Lower lobe of right lung (tissue), 2 donors: ENCODE results near the gene WDR93. TPM values are rescaled to one million over a fixed set of nuclear protein-coding genes. Genes with fewer than 3 reads are reported as not detected.
"Not testable (repeated sequence)": the region's sequence is repeated elsewhere in the genome, so short reads cannot be mapped to it uniquely, and the experiment has no call there.

ENCODE experiments used
- ATAC-seq, 2 donors: fragments of 200-7000 bp; cut with Tn5 transposase; one replicate each; pipeline ENCODE4 v1.9.1; 2020 to 2022; ENCODE audit warnings: mild to moderate bottlenecking in 2 of 2, moderate library complexity in 2 of 2
- DNase-seq: peaks from one replicate; pipeline ENCODE4 v3.0.0-alpha.2; 2020
- H3K27ac ChIP-seq: fragments of 200-600 bp; one replicate; pipeline ENCODE4 v1.8.0; 2022
- H3K27me3 ChIP-seq: fragments of 200-600 bp; one replicate; pipeline ENCODE4 v1.8.0; 2022; ENCODE audit warnings: low read depth
- H3K36me3 ChIP-seq: fragments of 200-600 bp; one replicate; pipeline ENCODE4 v1.8.0; 2022; ENCODE audit warnings: mild to moderate bottlenecking
- H3K4me1 ChIP-seq: fragments of 200-600 bp; one replicate; pipeline ENCODE4 v1.8.0; 2022
- H3K4me3 ChIP-seq: fragments of 200-600 bp; one replicate; pipeline ENCODE4 v1.8.0; 2022; ENCODE audit warnings: mild to moderate bottlenecking
- H3K9me3 ChIP-seq: fragments of 200-600 bp; one replicate; pipeline ENCODE4 v1.8.0; 2022
- CTCF ChIP-seq: fragments of 200-600 bp; IDR thresholded peaks from one replicate; pipeline ENCODE4 v1.8.0; 2022; ENCODE audit warnings: antibody characterized with exemption, mild to moderate bottlenecking
- intact Hi-C: fragments of 100-400 bp; cut with DNase I; formaldehyde crosslinking; loops from one replicate; pipeline ENCODE4 v1.11.0; 2022
- total RNA-seq: library from RNA; stranded (reverse); fragmentation: NEBNext Ultra II Directional; extraction: Animal tissue kit (Norgen Biotek cat#: 25700); gene quantifications from one replicate; pipeline ENCODE4 v1.2.1, GENCODE V29; 2021
- donor health status: DM: no; HTN: yes; CAD: no; lungs with severe emphysema.

WDR93 gene
- total RNA-seq, 1 donor from 2014 or later, result 1.2 TPM

GRCh38 chr15:89780601-89781000 lies 90.0 kb downstream of the WDR93 start:
- H3K27ac ChIP-seq, result no peak overlapping the region
- H3K4me1 ChIP-seq, result peaks cover 25% of the 10 kb centered on the region
- H3K9me3 ChIP-seq, result no peaks in the 10 kb centered on the region
- ATAC-seq (no peak), DNase-seq (no peak)
- H3K4me3 ChIP-seq, result no peak overlapping the region
- intact Hi-C loops, result no loop called here
- no peak for TF ChIP-seq CTCF
- no peaks in the 10 kb centered on the region for H3K27me3 ChIP-seq
- no peaks in the 10 kb centered on the region for H3K36me3 ChIP-seq

GRCh38 chr15:89781055-89781454 lies 90.4 kb downstream of the WDR93 start:
- peaks cover 23% of the 10 kb centered on the region for H3K4me1 ChIP-seq
- no peak for ATAC-seq
- no peak for TF ChIP-seq CTCF
- H3K4me3 ChIP-seq, result no peak overlapping the region
- H3K36me3 ChIP-seq, result no peaks in the 10 kb centered on the region
- H3K27ac ChIP-seq, result no peak overlapping the region
- no peaks in the 10 kb centered on the region for H3K9me3 ChIP-seq
- no peaks in the 10 kb centered on the region for H3K27me3 ChIP-seq
- no peak for DNase-seq
- intact Hi-C loops, result no loop called here

GRCh38 chr15:89781891-89782618 lies 91.4 kb downstream of the WDR93 start:
- TF ChIP-seq CTCF, result no peak
- no peaks in the 10 kb centered on the region for H3K36me3 ChIP-seq
- H3K4me3 ChIP-seq, result no peak overlapping the region
- H3K9me3 ChIP-seq, result no peaks in the 10 kb centered on the region
- no peaks in the 10 kb centered on the region for H3K27me3 ChIP-seq
- intact Hi-C loops, result no loop called here
- DNase-seq (no peak), ATAC-seq (peak in 1 of 2 donors; percentile 33)
- peaks cover 13% of the 10 kb centered on the region for H3K4me1 ChIP-seq
- no peak overlapping the region for H3K27ac ChIP-seq

GRCh38 chr15:89782619-89782950 lies 92.0 kb downstream of the WDR93 start:
- DNase-seq, H3K27me3 ChIP-seq, H3K36me3 ChIP-seq, H3K4me3 ChIP-seq, H3K4me1 ChIP-seq, H3K9me3 ChIP-seq, H3K27ac ChIP-seq, ATAC-seq, intact Hi-C loops: not testable (repeated sequence)

GRCh38 chr15:89783111-89783860 lies 92.7 kb downstream of the WDR93 start:
- intact Hi-C loops, result no loop called here
- Histone ChIP-seq H3K36me3 (no peaks in the 10 kb centered on the region), H3K27me3 (no peaks in the 10 kb centered on the region), H3K4me1 (peaks cover 9% of the 10 kb centered on the region), H3K9me3 (no peaks in the 10 kb centered on the region), H3K4me3 (no peak overlapping the region), H3K27ac (no peak overlapping the region)
- ATAC-seq, result peak; percentile 22 to 25
- DNase-seq, result no peak
- TF ChIP-seq CTCF, result no peak
